ENCODE results near the gene MEX3B.

- TF ChIP-seq, protein P1, sequence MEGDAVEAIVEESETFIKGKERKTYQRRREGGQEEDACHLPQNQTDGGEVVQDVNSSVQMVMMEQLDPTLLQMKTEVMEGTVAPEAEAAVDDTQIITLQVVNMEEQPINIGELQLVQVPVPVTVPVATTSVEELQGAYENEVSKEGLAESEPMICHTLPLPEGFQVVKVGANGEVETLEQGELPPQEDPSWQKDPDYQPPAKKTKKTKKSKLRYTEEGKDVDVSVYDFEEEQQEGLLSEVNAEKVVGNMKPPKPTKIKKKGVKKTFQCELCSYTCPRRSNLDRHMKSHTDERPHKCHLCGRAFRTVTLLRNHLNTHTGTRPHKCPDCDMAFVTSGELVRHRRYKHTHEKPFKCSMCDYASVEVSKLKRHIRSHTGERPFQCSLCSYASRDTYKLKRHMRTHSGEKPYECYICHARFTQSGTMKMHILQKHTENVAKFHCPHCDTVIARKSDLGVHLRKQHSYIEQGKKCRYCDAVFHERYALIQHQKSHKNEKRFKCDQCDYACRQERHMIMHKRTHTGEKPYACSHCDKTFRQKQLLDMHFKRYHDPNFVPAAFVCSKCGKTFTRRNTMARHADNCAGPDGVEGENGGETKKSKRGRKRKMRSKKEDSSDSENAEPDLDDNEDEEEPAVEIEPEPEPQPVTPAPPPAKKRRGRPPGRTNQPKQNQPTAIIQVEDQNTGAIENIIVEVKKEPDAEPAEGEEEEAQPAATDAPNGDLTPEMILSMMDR (IDR thresholded peaks at IDR 0.05) = no peak
- TF ChIP-seq POLR2AphosphoS5 (IDR thresholded peaks at IDR 0.05) = no peak
Measured at GRCh38 chr15:82060817-82061216, 15.0 kb upstream of the MEX3B start.

Data from prostate gland (tissue), 2 donors.